HFFc6 (cell line): Measurements from ENCODE around the gene GREM1. TPM values are rescaled to one million over a fixed set of nuclear protein-coding genes. Genes with fewer than 3 reads are reported as not detected.

ENCODE experiments used
- DNase-seq: peaks from one replicate; pipeline ENCODE4 v3.0.0-alpha.2; 2018
- H3K27ac Mint-ChIP-seq: 2 replicates; pipeline ENCODE4 v1.8.0; 2020; ENCODE audit warnings: mild to moderate bottlenecking, mixed read lengths
- H3K27me3 Mint-ChIP-seq: 2 replicates; pipeline ENCODE4 v1.8.0; 2021; ENCODE audit warnings: mild to moderate bottlenecking, moderate library complexity, mixed read lengths; ENCODE audit not compliant: insufficient read depth
- H3K36me3 Mint-ChIP-seq: 2 replicates; pipeline ENCODE4 v1.8.0; 2021; ENCODE audit warnings: low read depth, mixed read lengths
- H3K4me1 Mint-ChIP-seq: 2 replicates; pipeline ENCODE4 v1.8.0; 2020; ENCODE audit warnings: low read depth, mixed read lengths
- H3K4me3 Mint-ChIP-seq: 2 replicates; pipeline ENCODE4 v1.8.0; 2020; ENCODE audit warnings: mild to moderate bottlenecking, moderate library complexity, mixed read lengths
- H3K9me3 Mint-ChIP-seq: 2 replicates; pipeline ENCODE4 v1.8.0; 2020; ENCODE audit warnings: mild to moderate bottlenecking, mixed read lengths
- total RNA-seq, 6 experiments: library from RNA; stranded (reverse); fragmentation: NEBNext Ultra II Directional; extraction: Animal tissue kit (Norgen Biotek cat#: 25700); gene quantifications; 2 replicates in 1 of 6; 3 replicates in 5 of 6; pipeline ENCODE4 v1.2.3, GENCODE V29; 2021
- TF ChIP-seq, protein P1 (sequence below): fragments of 200-600 bp; sonication (generic); IDR thresholded peaks from 2 replicates; pipeline ENCODE4 v1.5.0; 2021; ENCODE audit warnings: antibody characterized with exemption, mild to moderate bottlenecking

GREM1 gene
- total RNA-seq, 6 experiments from 2014 or later: 2,146 to 4,099 (median 3,549) TPM

DNA sequence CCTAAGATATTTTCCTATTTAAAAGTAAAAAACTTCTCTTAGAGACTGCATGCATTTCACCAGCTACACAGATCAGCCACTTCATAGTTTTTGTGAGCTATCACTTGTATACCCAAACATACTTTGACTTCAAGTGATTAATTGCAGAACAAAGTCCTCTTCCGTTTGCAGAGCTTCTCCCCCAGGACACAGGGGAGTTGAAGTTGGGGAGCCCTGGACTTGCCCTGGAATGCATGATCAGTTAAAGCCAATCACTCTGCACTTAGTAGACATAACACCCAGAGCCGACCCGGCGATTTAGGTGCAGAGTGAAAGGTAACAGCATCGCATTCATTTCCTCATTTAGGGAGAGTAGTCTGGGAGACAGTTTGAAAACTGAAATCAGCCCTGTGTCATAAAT is 70.1 kb downstream of the GREM1 start:
- H3K27me3 Mint-ChIP-seq: no peaks in the 10 kb centered on the region; the same call in 1 of the 2 replicates
- DNase-seq: no peak
- H3K4me3 Mint-ChIP-seq: no peak overlapping the region
- H3K36me3 Mint-ChIP-seq: peaks cover 43% of the 10 kb centered on the region
- H3K27ac Mint-ChIP-seq: no peak overlapping the region
- no peaks in the 10 kb centered on the region for H3K9me3 Mint-ChIP-seq
- TF ChIP-seq, protein P1, sequence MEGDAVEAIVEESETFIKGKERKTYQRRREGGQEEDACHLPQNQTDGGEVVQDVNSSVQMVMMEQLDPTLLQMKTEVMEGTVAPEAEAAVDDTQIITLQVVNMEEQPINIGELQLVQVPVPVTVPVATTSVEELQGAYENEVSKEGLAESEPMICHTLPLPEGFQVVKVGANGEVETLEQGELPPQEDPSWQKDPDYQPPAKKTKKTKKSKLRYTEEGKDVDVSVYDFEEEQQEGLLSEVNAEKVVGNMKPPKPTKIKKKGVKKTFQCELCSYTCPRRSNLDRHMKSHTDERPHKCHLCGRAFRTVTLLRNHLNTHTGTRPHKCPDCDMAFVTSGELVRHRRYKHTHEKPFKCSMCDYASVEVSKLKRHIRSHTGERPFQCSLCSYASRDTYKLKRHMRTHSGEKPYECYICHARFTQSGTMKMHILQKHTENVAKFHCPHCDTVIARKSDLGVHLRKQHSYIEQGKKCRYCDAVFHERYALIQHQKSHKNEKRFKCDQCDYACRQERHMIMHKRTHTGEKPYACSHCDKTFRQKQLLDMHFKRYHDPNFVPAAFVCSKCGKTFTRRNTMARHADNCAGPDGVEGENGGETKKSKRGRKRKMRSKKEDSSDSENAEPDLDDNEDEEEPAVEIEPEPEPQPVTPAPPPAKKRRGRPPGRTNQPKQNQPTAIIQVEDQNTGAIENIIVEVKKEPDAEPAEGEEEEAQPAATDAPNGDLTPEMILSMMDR: no peak
- peaks cover 78% of the 10 kb centered on the region for H3K4me1 Mint-ChIP-seq

DNA sequence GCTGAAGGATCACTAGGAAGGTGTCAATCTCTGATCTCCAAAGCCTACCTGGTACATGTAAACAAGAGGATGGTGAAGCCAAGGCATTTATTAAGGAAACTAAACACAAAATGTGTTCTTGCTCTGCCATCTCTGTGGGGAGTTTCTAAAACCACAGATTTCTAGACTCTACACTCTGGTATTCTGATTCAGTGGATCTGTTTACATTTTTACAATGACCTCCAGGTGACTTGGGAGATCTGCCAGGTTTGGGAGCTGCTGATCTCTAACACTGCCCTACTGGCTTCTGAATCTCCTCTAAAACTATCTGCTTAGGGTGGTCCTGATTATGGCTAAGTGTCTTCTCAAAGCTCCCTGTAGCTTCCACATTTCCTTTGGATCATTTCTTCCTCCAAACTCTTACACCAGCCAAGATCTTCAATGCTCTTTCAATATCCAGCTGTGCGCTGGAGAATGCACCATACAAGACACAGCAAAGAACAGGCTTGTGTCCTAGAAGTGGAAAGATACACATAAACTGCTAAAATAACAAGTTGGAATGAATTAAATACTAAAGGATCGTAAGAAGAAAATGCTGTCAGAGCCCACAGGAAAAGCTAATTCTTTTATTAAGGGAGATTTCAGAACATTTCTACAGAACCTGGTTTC is 72.7 kb downstream of the GREM1 start:
- Mint-ChIP-seq H3K27ac (peak overlapping the region; percentile 42), H3K9me3 (no peaks in the 10 kb centered on the region), H3K36me3 (peaks cover 57% of the 10 kb centered on the region), H3K4me3 (peak overlapping the region; percentile 13), H3K4me1 (peaks cover 71% of the 10 kb centered on the region), H3K27me3 (no peaks in the 10 kb centered on the region; the same call in 1 of the 2 replicates)
- DNase-seq: peak; percentile 66
- TF ChIP-seq, protein P1: no peak

DNA sequence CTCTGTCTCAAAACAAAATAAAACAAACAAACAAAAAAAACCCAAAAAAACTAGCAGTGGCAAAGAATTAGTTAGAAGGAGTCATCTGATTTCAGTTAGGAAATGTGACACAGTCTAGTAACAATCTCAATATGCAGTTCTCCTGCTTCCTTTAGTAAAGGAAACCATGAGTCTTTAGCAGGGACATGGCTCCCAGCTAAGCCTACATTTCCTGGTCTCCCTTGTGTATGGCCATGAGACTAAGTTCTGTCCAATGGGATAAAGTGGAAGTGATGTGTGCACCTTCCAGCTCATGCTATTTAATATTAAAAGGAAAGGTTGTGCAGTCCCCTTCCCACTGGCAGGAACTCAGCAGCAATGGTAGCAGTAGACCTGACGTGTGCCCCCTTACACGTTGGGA is 74.6 kb downstream of the GREM1 start:
- Mint-ChIP-seq H3K36me3 (peaks cover 37% of the 10 kb centered on the region), H3K9me3 (no peaks in the 10 kb centered on the region), H3K27ac (no peak overlapping the region), H3K4me1 (peaks cover 53% of the 10 kb centered on the region), H3K27me3 (no peaks in the 10 kb centered on the region; the same call in 1 of the 2 replicates), H3K4me3 (no peak overlapping the region)
- no peak for DNase-seq
- TF ChIP-seq, protein P1: no peak

Other genes with a start within 250 kb of the GREM1 start
- gene GOLGA8N, start 124.5 kb upstream of the GREM1 start, total RNA-seq: 1 to 10 TPM in 1 of 6 experiments, under 1 TPM in 5; 0.37 to 1.4 (median 0.51) TPM
- gene ARHGAP11A, start 102.5 kb upstream of the GREM1 start, total RNA-seq: 10 to 100 TPM; 24.9 to 95.0 (median 74.6) TPM
- gene SCG5, start 76.3 kb upstream of the GREM1 start, total RNA-seq: 1 to 10 TPM; 2.6 to 5.5 (median 3.5) TPM